ENCODE data around the gene CAPN1.
"Not testable (repeated sequence)": the region's sequence is repeated elsewhere in the genome, so short reads cannot be mapped to it uniquely, and the experiment has no call there.

CAPN1 gene

DNA sequence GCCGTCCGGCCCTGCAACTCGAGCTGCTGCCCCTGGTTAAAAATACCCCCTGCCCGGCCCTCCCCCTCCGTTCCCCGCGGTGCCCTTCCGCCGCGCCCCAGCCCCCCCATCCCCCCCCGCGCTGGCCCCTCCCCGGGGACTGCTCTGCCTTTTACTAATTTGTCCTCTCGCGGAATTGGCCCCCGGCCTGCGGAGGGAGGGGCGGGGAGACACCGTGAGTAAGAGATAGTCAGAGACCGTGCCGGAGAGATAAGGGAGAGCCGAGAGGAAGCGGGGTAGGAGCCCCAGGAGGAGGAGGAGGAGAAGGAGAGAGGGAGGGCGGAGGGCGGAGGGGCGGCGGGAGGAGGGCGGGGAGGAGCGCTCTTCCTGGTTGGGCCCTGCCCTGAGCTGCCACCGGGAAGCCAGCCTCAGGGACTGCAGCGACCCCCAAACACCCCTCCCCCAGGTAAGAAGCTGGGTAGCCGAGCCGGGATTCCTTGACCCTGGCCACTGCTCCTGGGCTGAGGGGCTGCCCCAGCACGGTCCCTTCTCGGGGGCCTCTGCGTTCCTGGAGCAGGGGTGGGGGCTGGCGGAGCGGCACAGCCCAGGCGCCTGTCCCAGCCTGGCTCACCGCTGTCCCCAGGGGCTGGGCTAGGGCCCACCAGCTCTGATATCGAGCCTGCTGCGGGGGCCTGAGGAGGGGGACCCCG lies at the start of gene CAPN1:
TSS of gene CAPN1 (plus strand) at position 360 of the 689 bp plus-strand sequence. CDS start 774 bp downstream, outside the sequence.
- DNase-seq: peak; percentile 15 to 67 (median 50)

DNA sequence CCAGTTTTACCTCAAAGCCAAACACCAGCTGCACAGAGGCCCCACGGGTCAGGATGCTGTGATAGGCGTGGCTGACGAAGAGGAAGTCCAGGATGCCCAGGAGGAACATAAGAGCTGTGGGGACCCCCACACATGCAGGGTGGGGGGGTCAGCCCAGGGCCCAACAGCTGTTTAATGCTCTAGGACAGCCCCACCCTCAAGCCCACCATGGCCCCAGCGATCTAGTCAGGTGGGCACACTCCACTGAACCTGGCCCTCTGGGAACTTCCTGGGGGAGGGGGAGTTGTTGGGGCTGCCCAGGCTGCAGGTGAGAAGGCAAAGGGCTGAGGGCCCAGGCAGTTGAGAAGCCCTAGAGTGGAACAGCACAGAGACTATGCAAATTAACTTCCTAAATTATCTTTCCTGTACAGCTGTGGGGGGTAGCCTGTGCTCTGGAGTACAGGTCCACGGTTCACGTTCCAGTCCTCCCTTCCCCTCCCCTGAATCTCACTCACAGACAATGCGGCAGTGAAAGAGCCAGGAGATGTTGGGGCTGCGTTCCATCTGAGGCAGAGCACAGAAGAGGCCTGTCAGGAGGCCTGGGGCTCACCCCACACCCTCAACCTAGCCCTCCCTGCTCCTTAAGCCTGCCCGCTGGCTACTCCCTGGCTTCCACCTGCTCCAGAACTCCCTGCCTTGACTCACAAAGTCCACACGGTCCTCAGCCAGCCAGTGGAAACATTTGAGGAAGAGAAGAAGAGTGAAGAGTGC lies 49.3 kb upstream of the CAPN1 start:
- no peak for DNase-seq

DNA sequence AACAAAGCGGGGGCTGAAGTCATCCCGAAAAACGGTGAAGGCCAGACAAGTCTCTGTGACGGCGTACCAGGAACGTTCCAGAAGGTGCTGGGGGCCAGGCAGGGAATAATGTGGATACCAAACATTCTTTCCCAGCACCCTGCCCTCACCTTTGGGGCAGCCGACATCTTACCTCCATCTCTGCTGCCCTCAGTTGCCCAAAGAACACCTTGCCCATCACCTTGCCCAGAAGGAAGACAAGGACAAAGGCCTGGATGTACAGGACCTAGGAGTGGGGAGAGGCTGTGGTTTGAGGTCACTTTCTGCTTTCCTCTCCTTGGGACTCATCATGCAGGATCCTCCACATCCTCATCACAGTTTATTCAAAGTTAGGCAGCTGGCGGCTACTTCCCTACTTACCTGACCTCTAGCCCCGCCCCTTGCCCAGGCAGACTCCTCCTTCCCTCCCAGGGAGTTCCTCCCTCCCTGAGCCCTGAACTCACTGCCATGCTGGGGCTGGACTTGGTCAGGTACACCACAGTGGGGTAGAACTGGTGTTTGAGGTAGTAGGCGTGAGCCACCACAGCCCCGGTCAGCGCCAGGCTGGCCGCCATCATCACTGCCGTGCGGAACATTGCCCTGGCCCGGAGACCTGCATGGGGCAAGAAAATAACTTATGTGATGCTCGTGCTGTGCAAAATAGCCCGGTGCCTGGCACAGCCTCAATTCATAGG lies 48.6 kb upstream of the CAPN1 start:
- peak in 3 of 6 experiments; percentile 15 to 48 (median 25) for DNase-seq

DNA sequence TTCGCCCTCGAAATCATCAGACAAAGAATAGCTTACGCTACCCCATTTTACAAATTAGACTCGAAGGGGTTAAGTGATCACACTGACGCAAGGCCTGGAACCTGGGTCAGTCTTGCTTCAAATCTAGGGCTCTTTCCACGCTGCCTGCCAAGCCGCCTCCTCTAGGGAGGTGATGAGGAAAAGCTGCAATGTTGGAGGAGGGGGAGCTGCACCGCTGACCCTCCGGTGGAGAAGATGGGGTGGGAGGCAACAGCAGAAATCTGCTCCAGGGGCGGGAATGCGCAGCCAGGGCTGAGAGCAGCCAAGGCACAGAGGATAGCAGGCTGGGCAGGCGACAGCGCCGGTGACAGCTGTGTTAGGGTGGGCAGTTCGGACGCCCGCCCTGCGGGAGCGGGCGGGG lies 48.0 kb upstream of the CAPN1 start:
- no peak for DNase-seq

DNA sequence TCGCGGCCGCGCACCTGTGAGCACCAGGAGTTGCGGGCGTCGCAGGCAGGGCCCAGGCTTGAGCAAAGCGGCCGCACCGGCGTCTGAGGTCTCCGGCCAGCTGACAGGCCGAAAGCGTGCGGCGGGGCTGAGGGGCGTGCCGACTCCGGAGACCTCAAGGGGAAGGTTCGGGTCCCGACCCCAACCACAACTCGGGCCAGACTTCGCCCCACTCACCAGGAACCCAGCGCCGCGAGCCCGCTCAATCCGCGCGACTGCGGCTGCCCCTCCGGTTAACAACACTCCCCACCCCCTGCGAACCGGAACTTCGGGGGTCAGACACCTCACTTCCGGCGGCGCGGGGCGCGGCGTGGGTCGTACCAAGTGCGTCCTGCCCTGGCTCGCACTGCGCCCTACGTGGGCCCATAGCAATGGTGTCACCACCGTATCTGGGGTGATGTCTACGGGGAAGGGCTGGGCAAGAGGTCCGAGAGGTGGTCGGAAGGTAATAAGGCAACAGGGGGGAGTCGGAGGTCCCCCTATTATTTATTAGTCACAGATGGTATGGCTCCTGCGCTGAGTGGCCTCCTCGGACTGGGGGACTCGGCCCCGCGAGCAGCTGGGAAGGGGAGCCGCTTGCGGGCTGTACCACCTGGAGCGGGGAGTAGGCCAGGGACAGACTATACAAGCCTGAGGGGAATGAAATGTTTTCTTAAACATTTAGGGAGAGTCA lies 47.3 kb upstream of the CAPN1 start, which contains the start of gene SYVN1:
TSS of gene SYVN1 (minus strand) at position 280 of the 712 bp plus-strand sequence. CDS start 918 bp downstream, outside the sequence.
- peak; percentile 83 to 97 (median 88) for DNase-seq

GRCh38 chr11:65134952-65135632 lies 46.6 kb upstream of the CAPN1 start:
- peak; percentile 81 to 97 (median 88) for DNase-seq

- DNase-seq: peak in 1 of 6 experiments; percentile 50
Measured at GRCh38 chr11:65135633-65136145, 46.0 kb upstream of the CAPN1 start.

DNA sequence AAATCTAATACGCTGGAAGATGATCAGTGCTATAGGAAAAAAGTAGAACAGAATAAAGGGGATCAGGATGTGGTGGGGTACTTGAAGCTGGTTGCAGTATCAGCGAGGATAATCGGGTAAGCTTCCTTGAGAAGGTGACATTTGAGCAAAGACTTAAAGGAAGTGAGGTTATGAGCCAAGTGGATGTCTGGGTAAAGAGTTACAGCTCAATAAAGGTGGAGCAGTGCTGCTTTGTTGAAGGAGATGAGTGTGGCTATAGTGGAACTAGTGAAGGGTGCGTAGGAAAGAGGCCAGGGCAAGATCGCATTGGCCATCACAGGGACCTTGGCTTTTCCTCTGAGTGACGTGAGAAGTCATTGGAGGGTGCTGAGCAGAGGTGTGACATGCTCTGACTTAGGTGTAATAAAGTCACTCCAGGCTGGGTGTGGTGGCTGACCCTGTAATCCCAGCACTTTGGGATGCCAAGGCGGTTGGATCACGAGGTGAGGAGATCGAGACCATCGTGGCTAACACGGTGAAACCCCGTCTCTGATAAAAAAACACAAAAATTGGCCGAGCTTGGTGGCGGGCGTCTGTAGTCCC lies 45.1 kb upstream of the CAPN1 start:
- DNase-seq: no peak

DNA sequence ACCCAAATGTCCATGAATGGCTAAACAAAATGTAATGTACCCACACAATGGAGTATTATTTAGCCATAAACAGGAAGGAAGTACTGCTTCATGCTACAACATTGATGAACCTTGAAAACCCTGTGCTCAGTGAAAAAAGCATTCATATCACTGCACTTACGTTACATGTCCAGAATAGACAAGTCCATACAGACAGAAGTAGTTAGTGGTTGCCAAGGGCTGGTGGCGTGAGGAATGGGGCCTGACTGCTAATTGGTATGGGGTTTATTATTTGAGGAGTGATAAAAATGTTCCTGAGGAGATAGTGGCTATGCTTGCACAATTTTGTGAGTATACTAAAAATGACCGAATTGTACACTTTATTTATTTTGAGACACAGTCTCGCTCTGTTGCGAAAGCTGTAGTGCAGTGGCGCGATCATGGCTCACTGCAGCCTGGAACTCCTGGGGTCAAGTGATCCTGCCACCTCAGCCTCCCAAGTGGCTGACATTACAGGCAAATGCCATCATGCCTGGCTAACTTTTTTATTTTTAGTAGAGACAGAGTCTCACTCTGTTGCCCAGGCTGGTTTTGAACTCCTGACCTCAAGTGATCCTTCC lies 39.7 kb upstream of the CAPN1 start:
- no peak for DNase-seq

DNA sequence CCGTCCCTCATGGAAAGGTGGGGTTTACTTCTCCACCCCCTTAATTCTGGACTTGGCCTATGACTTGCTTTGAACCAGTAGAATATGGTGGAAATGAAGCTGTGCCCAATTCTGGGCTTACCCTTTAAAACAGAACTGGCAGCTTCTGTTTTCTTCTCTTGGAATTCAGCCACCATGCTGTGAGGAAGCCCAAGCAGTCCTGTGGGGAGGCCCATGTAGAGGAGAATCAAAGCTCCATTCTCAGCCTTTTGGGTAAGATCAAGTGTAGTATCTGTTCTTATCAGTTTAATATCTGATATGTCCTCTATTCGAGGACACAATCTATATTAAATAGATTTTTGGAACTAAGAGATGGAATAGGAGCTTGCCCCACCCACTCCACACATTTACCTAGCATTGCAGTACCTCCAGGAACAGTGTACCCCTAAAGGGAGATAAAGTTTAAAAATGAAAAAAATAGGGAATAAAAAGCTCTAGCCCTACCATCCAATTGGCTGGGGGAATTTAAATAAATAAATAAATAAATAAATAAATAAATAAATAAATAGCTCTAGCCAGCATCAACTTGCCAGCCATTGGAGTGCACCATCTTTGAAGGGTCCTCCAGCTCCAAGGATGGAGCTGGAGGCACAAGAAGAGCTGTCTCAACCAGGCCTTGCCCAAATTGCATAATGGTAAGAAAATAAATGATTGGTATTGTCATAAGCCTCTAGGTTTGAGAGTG lies 34.2 kb upstream of the CAPN1 start:
- DNase-seq: no peak

DNA sequence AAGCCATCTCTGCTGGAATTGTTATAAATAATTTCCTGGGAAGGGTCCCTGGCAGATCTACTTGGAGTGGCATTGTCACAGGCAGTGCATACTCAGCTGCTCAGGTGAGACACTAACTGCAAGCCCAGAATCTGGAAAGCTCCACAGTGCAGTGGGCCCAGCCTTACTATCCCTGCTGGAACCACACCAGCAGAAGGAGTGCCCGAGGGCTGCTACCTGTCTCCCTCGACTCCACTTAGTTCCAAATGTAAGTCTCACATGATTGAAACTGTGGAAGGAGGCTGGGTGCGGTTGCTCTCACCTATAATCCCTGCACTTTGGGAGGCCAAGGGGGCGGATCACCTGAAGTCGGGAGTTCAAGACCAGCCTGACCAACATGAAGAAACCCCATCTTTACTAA lies 33.1 kb upstream of the CAPN1 start:
- no peak for DNase-seq

- not testable (repeated sequence) for DNase-seq
Measured at GRCh38 chr11:65150131-65150508, 31.6 kb upstream of the CAPN1 start.

GRCh38 chr11:65150509-65151299 lies 31.0 kb upstream of the CAPN1 start:
- DNase-seq: no peak

DNA sequence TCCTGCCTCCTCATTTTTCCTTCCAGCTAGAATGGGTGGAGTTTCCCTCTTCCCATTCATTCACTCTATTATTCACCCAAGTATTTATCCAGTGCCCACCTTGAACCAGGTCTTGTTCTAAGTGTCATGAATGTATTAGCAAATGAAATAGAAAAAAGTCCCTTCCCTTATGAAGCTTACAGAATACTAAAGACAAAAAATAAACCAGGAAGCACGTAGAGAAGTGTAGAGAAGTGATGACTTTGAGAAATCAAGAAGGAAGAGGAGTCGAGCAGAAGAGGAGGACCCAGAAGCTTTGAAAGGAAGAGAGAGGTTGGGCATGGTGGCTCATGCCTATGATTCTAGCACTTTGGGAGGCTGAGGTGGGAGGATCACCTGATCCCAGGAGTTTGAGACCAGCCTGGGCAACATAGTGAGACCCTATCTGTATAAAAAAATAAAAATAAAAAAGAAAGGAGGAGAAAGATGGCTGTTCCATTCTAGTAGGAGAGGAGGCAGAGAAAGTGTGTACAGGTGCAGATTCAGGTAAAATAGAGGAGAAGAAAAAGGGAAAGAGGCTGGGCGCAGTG lies 30.3 kb upstream of the CAPN1 start:
- DNase-seq: no peak

GRCh38 chr11:65152122-65152521 lies 29.6 kb upstream of the CAPN1 start:
- DNase-seq: no peak

GRCh38 chr11:65156256-65156655 lies 25.5 kb upstream of the CAPN1 start:
- DNase-seq: no peak

GRCh38 chr11:65156926-65157325 lies 24.8 kb upstream of the CAPN1 start:
- DNase-seq: no peak

- no peak for DNase-seq
Measured at GRCh38 chr11:65157336-65157735, 24.4 kb upstream of the CAPN1 start.

DNA sequence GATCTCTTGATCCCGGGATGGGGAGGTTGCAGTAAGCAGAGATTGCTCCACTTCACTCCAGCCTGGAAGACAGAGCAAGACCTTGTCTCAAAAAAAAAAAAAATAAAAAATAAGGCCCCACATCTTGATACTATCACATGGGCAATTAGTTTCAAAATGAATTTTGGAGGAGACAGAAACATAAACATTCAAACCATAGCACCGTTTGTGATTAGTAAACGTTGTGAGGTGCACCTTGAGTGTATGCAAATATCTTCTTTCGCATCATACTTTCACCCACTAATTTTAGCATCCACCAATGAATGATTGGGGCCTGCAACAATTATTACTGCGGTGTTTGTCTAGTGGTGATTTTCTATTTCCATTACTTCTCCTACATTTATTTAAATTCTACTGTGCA lies 22.7 kb upstream of the CAPN1 start:
- no peak for DNase-seq

All from stimulated activated naive CD4-positive, alpha-beta T cell (primary cell).